Activated gamma-delta T cell treated with anti-CD3 and anti-CD28 coated beads, Interleukin-2, amount 50 U/mL, for 16 hours (primary cell): ENCODE results near the gene ADGRF5.

Experiments used
- DNase-seq: peaks from one replicate; pipeline ENCODE4 v3.0.0-alpha.2; 2020; ENCODE audit warnings: low read depth

The ADGRF5 gene

DNA sequence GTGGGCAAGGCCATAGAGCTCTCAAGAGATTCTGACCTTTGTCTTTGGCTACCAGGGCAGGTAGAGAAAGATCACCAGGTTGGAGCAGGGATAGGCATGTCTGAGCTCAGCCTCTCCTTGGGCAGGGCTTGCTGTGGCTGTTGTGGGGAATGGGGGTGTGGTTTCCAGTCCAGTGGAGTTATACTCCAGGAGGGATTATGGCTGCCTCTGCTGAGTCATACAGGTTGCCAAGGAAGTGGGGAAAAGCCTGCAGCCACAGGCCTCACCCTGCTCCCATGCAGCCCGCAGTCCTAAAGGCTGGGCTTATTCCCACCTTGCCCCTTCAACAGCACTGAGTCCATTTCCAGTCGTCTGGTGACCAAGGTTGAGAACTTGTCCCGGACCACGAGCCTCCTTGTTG lies 106.6 kb downstream of the ADGRF5 start:
- DNase-seq = no peak

DNA sequence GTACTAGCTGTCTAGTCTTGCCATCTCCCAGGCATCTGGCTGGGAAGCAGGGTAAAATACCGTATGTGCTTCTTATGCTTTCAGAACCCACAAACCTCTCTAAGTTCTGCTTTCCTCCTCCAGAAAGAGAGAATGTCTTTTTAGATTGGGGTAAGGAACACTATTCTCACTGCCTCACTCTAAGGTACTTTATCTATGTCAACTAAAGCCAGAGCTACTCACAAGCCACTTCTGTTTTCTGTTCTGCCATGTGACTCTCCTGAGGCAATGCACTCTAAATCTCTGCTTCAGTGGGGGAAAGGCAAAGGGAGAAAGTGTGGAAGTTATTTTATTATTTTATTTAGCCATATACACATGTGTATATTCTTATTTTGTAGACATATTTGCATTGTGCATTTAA lies 112.9 kb downstream of the ADGRF5 start:
- DNase-seq = no peak
